Measurements from ENCODE around the gene FGFR2.

DNA sequence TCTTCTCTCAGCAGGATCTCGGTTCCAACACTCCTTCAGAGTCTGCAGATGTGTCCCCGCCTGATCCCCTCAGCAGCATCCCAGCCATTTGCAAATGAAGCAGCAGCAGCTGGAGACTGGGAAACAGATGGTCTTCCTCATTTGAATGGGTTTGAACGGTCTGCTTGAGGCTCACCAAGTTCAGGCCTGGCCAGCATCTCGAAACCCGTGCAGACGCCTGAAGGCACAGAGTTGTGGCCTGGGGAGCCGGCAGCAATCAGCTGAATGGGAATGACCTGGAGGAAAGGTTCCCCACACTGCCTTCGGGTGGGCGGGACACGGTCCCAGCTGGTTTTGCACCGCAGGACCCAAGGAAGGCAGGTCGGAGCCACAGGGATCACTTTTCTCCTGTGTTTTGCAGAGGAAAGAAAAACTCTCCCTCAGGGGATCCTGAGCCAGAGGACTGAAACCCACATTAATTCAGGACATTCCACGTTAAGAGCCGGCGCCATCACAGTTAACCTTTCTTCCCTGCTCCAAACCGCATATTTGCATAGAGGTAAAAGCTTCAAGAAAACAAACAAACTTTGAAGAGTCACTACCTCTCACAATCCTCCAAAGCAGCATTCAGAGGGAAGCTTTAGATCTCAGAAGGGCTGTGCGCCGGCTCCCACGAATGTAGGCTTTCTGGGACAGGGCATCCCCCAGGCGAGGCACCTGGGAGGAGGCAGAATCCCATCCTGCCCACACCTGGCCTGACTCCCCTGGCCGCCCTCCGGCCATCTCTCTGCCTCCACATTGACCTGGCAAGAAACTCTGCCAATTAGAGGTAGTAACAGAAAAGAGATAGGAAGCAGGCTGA, 17.7 kb downstream of the FGFR2 start:
- TF ChIP-seq SMC3 (IDR thresholded peaks at IDR 0.05; ENCODE audit: low read depth, low read length) (no peak), POLR2AphosphoS5 (IDR thresholded peaks at IDR 0.05; ENCODE audit: low read depth, low read length) (no peak), JUND (IDR thresholded peaks at IDR 0.05) (no peak), FOXJ3 (CRISPR knock-in tag; IDR thresholded peaks at IDR 0.05) (no peak)
- TF ChIP-seq, protein P1, sequence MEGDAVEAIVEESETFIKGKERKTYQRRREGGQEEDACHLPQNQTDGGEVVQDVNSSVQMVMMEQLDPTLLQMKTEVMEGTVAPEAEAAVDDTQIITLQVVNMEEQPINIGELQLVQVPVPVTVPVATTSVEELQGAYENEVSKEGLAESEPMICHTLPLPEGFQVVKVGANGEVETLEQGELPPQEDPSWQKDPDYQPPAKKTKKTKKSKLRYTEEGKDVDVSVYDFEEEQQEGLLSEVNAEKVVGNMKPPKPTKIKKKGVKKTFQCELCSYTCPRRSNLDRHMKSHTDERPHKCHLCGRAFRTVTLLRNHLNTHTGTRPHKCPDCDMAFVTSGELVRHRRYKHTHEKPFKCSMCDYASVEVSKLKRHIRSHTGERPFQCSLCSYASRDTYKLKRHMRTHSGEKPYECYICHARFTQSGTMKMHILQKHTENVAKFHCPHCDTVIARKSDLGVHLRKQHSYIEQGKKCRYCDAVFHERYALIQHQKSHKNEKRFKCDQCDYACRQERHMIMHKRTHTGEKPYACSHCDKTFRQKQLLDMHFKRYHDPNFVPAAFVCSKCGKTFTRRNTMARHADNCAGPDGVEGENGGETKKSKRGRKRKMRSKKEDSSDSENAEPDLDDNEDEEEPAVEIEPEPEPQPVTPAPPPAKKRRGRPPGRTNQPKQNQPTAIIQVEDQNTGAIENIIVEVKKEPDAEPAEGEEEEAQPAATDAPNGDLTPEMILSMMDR (IDR thresholded peaks at IDR 0.05) = no peak
- TF ChIP-seq, protein P2, sequence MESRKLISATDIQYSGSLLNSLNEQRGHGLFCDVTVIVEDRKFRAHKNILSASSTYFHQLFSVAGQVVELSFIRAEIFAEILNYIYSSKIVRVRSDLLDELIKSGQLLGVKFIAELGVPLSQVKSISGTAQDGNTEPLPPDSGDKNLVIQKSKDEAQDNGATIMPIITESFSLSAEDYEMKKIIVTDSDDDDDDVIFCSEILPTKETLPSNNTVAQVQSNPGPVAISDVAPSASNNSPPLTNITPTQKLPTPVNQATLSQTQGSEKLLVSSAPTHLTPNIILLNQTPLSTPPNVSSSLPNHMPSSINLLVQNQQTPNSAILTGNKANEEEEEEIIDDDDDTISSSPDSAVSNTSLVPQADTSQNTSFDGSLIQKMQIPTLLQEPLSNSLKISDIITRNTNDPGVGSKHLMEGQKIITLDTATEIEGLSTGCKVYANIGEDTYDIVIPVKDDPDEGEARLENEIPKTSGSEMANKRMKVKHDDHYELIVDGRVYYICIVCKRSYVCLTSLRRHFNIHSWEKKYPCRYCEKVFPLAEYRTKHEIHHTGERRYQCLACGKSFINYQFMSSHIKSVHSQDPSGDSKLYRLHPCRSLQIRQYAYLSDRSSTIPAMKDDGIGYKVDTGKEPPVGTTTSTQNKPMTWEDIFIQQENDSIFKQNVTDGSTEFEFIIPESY (IDR thresholded peaks at IDR 0.05; ENCODE audit: borderline replicate concordance, low read depth) = no peak

All from SK-N-SH (cell line).